Osteoblast (primary cell): ENCODE data around the gene ARL15. TPM values are rescaled to one million over a fixed set of nuclear protein-coding genes. Genes with fewer than 3 reads are reported as not detected.

ENCODE experiments used
- DNase-seq: peaks from one replicate; pipeline ENCODE4 v3.0.0; 2011; ENCODE audit warnings: low spot score, mixed read lengths; ENCODE audit not compliant: insufficient read length; ENCODE audit errors: missing footprints
- H2AFZ ChIP-seq: 2 replicates; pipeline ENCODE4 v1.6.0; 2011; ENCODE audit warnings: mild to moderate bottlenecking, low read length
- H3K27ac ChIP-seq: 2 replicates; pipeline ENCODE4 v1.5.1; 2011; ENCODE audit warnings: mild to moderate bottlenecking, low read depth, low read length, moderate library complexity
- H3K27me3 ChIP-seq: 2 replicates; pipeline ENCODE4 v1.6.0; 2012; ENCODE audit warnings: mild to moderate bottlenecking, control low read depth, inconsistent platforms, low read length, moderate library complexity; ENCODE audit not compliant: insufficient read depth
- H3K36me3 ChIP-seq: 2 replicates; pipeline ENCODE4 v1.5.1; 2011; ENCODE audit warnings: mild to moderate bottlenecking, low read length, control low read depth, moderate library complexity; ENCODE audit not compliant: insufficient read depth
- H3K4me1 ChIP-seq: 2 replicates; pipeline ENCODE4 v1.5.1; 2011; ENCODE audit warnings: mild to moderate bottlenecking, low read length, control low read depth, moderate library complexity; ENCODE audit not compliant: insufficient read depth
- H3K4me2 ChIP-seq: 2 replicates; pipeline ENCODE4 v1.6.0; 2011; ENCODE audit warnings: mild to moderate bottlenecking, low read length; ENCODE audit not compliant: insufficient read depth
- H3K4me3 ChIP-seq: fragments of 200-600 bp; sonication (generic); 3 replicates; pipeline ENCODE4 v1.5.1; 2012; ENCODE audit warnings: mild to moderate bottlenecking, low read length, inconsistent platforms; ENCODE audit not compliant: insufficient read depth
- H3K79me2 ChIP-seq: 2 replicates; pipeline ENCODE4 v1.6.0; 2012; ENCODE audit warnings: mild to moderate bottlenecking, low read length, control low read depth, inconsistent platforms; ENCODE audit not compliant: insufficient read depth
- H3K9me3 ChIP-seq: 2 replicates; pipeline ENCODE4 v1.5.1; 2011; ENCODE audit warnings: low read depth, low read length, control low read depth
- H4K20me1 ChIP-seq: 2 replicates; pipeline ENCODE4 v1.6.0; 2012; ENCODE audit warnings: mild to moderate bottlenecking, low read length, control low read depth; ENCODE audit not compliant: insufficient read depth
- CTCF ChIP-seq: IDR thresholded peaks from 2 replicates; pipeline ENCODE4 v1.5.1; 2011; ENCODE audit warnings: mild to moderate bottlenecking, low read depth, low read length, moderate library complexity; ENCODE audit errors: extremely low read depth
- total RNA-seq: library from RNA; depleted of rRNA; stranded (reverse); fragments of >200 nt; gene quantifications from 2 replicates; pipeline ENCODE4 v1.2.3, GENCODE V29; 2012

The ARL15 gene
- total RNA-seq, 1 donor: 25.3 TPM

GRCh38 chr5:54186912-54187445, 123.4 kb downstream of the ARL15 start:
- Histone ChIP-seq H3K4me1 (no peaks in the 10 kb centered on the region), H3K4me3 (no peak overlapping the region), H2AFZ (no peak overlapping the region), H3K4me2 (no peak overlapping the region), H3K36me3 (no peaks in the 10 kb centered on the region), H4K20me1 (no peaks in the 10 kb centered on the region), H3K79me2 (no peaks in the 10 kb centered on the region), H3K27me3 (no peaks in the 10 kb centered on the region), H3K9me3 (no peaks in the 10 kb centered on the region), H3K27ac (no peak overlapping the region)
- DNase-seq: no peak
- TF ChIP-seq CTCF: no peak

- Histone ChIP-seq H3K4me3 (no peak overlapping the region), H4K20me1 (no peaks in the 10 kb centered on the region), H3K79me2 (no peaks in the 10 kb centered on the region), H3K4me1 (no peaks in the 10 kb centered on the region), H3K9me3 (no peaks in the 10 kb centered on the region), H3K4me2 (no peak overlapping the region), H3K27me3 (no peaks in the 10 kb centered on the region), H2AFZ (no peak overlapping the region), H3K36me3 (no peaks in the 10 kb centered on the region), H3K27ac (no peak overlapping the region)
- no peak for TF ChIP-seq CTCF
- no peak for DNase-seq
Observed at GRCh38 chr5:54186108-54186507, 124.3 kb downstream of the ARL15 start.

GRCh38 chr5:54184806-54185205, 125.6 kb downstream of the ARL15 start:
- Histone ChIP-seq H3K4me3 (no peak overlapping the region), H3K79me2 (no peaks in the 10 kb centered on the region), H4K20me1 (no peaks in the 10 kb centered on the region), H3K36me3 (no peaks in the 10 kb centered on the region), H2AFZ (no peak overlapping the region), H3K9me3 (no peaks in the 10 kb centered on the region), H3K27me3 (no peaks in the 10 kb centered on the region), H3K4me2 (no peak overlapping the region), H3K4me1 (no peaks in the 10 kb centered on the region), H3K27ac (no peak overlapping the region)
- DNase-seq: no peak
- TF ChIP-seq CTCF: no peak

GRCh38 chr5:54180630-54181031, 129.7 kb downstream of the ARL15 start:
- no peak for DNase-seq
- H3K27me3 ChIP-seq: no peaks in the 10 kb centered on the region
- H3K9me3 ChIP-seq: no peaks in the 10 kb centered on the region
- no peaks in the 10 kb centered on the region for H3K4me1 ChIP-seq
- no peak overlapping the region for H2AFZ ChIP-seq
- no peak for TF ChIP-seq CTCF
- no peak overlapping the region for H3K4me2 ChIP-seq
- H3K79me2 ChIP-seq: no peaks in the 10 kb centered on the region
- no peak overlapping the region for H3K4me3 ChIP-seq
- no peak overlapping the region for H3K27ac ChIP-seq
- H3K36me3 ChIP-seq: no peaks in the 10 kb centered on the region
- H4K20me1 ChIP-seq: no peaks in the 10 kb centered on the region
